Activated CD4-positive, CD25-positive, alpha-beta regulatory T cell (primary cell): ENCODE measurements around the gene CCM2.
"Not testable (repeated sequence)": the region's sequence is repeated elsewhere in the genome, so short reads cannot be mapped to it uniquely, and the experiment has no call there.

Source experiments
- DNase-seq, 4 experiments: peaks; one replicate each; lab custom pipeline; 2025; lab: John Stamatoyannopoulos, UW

The CCM2 gene

DNA sequence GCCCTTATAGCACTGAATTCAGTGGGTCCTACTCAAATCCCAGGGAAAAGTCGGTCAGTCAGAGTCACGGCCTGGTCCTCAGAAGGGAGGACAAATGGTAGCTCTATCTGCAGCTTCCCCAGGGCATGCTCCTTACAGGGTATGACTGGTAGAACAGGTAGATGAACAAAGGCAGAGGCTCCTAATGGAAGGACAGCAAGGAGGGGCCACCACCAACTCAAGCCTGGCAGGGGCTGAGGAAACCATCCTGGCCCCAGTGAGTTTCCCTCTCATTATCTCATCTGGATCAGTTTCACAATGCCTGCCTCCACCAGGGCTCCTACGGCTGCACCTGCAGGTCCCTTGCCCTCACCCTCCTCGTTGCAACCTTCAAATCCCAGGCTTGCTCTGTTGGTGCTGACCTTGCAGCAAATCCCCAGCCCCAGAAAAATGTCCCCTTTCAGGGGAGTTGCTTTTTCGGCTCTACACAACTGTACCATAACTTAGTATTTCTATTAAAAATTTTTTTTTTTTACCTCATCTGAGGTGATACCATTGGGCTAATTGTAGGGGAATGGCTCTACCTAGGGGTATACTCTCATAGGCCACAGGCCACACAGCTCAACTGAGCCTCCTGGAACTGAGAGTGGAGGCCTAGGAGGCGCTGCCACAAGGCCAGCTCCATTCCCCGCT is 18.8 kb upstream of the CCM2 start:
- no peak for DNase-seq

DNA sequence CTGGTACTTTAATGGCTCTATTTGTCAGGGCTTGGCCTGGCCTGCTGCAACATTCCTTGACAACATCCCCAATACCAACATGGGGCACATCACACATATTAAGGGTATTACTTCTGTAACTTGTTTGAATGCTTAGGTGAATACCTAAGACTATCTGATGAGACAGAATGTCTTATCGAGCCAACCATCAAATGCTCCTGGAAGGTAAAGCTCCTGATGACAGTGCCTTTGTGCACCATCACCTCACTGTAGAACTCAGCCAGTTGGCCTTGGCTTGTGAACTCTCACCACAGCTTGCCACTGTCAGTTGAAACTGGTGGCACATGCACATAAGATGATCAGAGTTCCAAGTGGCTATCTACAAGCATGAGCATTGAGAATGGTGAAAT is 17.5 kb upstream of the CCM2 start:
- DNase-seq: no peak

- no peak for DNase-seq
Measured at GRCh38 chr7:44982970-44983369, 17.0 kb upstream of the CCM2 start.

- DNase-seq: no peak
Measured at GRCh38 chr7:44983742-44984477, 16.1 kb upstream of the CCM2 start.

GRCh38 chr7:44984478-44984758 is 15.6 kb upstream of the CCM2 start:
- no peak for DNase-seq

- no peak for DNase-seq
Measured at GRCh38 chr7:44985033-44985695, 14.8 kb upstream of the CCM2 start.

DNA sequence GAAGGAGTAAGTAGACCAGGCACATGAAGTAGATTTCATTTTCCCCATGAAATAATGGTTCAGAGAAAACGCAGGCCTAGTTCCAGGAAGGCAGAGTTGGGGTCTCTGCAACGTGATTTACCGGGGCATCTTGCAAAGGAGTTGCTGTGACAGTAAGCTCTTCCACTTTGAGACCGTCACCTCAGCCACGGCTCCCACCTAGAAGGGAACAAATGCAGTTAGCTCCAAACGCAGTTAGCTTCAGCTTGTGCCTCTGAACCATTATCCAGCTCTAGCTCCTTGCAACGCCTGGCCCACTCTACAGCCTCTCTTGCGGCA is 14.1 kb upstream of the CCM2 start:
- no peak for DNase-seq

DNA sequence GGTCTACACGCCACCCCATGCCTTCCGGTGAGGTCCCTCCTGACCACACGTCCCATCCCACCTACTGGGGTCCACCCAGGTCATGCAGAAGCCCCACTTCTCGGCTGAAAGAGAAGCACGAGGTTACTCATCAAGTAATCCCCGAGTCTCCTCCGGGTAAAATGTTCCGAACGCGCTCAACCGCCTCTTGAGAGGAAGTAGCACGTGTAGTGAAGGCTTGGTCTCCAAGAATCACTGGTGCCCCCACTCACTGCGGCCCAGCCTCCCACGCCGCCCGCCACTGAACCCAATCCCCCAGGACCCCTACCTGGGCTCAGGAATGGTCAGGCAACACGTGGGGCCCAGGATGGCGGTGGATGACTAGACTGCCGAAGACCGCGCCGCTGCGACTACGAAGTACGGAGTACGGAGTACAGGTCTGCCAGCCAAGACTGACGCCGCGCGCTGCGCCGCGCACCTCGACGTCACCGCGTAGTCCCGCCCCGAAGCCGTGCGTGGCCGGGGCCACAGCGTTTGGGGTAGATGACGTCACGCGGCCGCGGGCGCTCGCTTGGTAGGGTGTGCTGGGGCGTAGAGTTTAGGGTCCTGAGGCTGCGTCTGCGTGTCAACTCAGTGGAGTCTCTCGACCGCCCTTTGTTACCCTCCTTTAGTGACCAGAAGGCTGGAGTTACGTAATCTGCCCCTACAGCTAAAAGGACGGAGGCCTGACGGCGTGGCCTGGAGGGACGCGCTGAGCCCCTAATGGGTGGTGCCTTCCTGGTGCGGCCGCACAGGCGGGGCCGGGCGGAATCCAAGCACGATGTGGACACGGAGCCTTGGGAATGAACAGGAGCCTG is 13.6 kb upstream of the CCM2 start:
- DNase-seq: peak; percentile 91 to 94 (median 94)

GRCh38 chr7:44987457-44987856 is 12.5 kb upstream of the CCM2 start:
- no peak for DNase-seq

GRCh38 chr7:44987996-44988395 is 12.0 kb upstream of the CCM2 start:
- DNase-seq: no peak

DNA sequence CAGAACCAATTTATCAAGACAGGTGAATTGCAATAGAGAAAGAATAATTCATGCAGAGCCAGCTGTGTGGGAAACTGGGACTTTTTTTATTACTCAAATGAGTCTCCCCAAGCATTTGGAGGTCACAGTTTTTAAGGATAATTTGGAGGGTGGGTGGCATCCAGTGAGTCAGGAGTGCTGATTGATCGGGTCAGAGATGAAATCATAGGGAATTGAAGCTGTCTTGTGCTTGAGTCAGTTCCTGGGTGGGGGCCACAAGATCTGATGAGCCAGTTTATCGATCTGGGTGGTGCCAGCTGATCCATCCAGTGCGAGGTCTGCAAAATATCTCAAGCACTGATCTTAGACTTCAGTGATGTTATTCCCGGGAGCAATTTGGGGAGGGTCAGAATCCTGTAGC is 11.3 kb upstream of the CCM2 start:
- no peak for DNase-seq

DNA sequence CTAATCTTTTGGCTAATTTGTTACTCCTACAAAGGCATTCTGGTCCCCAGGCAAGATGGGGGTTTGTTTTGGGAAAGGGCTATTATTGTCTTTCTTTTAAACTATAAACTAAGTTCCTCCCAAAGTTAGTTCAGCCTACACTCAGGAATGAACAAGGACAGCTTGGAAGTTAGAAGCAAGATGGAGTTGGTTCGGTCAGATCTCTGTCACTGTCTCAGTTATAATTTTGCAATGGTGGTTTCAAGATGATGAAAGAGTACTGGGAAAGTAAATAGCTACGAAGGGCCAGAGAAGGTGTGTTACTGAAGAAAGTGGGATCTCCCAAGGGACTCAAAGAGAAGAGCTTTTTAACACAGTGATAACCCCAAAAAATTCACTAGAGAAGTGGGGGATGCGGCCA is 10.9 kb upstream of the CCM2 start:
- DNase-seq: no peak

- DNase-seq: no peak
Measured at GRCh38 chr7:44990109-44991023, 9.6 kb upstream of the CCM2 start.

GRCh38 chr7:44992004-44992795 is 7.8 kb upstream of the CCM2 start:
- DNase-seq: not testable (repeated sequence)

- no peak for DNase-seq
Measured at GRCh38 chr7:44994877-44995554, 5.0 kb upstream of the CCM2 start.

GRCh38 chr7:44995555-44996493 is 4.2 kb upstream of the CCM2 start:
- DNase-seq: no peak

DNA sequence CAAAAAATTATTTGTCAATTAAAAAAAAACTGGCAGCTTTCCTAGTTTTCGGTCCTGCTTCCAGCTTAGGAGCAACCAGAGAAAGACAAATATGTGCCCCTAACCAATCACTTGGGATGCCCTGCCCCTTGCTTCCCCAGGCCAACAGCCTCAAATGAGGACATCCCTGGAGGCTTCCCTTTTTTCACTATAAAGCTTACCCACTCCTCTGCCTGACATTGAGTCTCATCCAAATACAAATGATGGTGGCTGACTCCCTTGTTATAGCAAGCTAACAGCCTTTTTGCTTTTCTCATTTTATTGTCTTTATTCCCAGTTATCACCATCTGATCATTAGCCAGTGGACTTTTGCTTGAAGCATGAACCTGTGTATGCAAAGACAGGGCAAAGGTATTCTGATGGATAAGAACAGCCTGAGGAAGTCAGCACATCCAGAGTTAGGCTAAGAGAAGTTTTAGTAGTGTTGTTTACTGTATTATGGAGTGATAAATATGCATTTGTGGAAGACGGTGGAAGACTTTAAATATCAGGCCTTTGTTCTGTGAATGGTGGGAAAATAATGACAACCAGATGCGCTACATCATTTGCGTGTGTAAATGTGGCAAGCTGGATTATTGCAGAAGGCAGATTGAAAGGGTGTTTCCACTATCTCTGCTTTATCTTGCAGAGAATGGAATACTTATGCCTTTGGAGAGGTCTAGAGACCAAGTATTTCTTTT is 1.7 kb upstream of the CCM2 start:
- no peak for DNase-seq
